Hematopoietic multipotent progenitor cell treated with erythropoietin and hydrocortisone succinate and interleukin-3 and kit ligand, for 8 days (in vitro differentiated cells): ENCODE data around the gene KCNMA1.
"Not testable (repeated sequence)": the region's sequence is repeated elsewhere in the genome, so short reads cannot be mapped to it uniquely, and the experiment has no call there.

ENCODE experiments used
- DNase-seq: peaks from one replicate; pipeline ENCODE4 v3.0.0-alpha.2; 2015

KCNMA1 gene

DNA sequence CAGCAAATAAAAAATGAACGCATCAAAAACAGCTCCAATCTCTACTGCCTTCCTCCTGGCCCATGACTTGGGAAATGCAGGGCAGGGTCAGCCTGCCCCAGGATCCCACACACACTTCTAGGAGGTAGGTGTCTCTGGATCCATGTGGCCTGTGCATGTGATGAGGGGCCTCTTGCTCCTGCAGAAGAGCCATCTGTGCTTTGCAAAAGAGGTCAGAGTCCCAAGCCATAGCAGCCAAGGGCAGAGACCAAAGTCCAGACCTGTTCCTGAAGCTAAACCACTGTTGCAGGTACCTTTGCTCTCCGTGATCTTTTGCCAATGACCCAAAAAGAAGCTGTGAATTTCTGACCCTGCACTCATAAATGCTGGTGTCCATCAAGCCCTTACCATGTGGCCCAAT is 57.1 kb downstream of the KCNMA1 start:
- DNase-seq = no peak

DNA sequence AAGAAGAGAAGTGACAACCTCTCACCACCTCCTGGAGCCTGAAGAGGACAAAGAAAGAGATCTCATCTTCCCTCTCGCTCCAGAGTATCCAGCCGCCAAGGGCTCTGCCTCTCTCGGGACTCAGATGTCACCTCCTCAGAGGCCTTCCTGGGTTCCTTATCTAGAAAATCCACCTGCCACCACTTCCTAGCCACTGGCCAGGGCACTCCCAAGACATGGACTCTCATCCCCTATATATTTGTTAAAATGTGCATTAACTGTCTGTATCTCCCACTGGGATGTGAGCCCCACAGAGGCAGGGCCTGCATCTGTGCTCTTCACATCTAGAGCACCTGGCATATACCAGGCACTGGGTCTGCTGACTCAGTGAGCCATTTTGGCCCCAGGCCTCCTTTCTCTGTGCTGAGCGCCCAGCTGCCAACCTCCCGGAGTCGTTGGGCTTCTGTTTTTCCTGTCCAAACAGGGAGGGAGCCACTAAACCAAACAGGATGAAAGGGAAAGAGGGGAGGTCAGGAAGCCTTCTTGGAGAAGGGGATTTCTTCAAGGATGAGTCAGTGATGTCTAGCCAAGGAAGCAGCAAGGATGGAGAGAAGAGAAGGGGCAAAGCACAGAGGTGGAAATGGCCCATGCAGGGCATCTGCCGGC is 58.9 kb downstream of the KCNMA1 start:
- DNase-seq = no peak

DNA sequence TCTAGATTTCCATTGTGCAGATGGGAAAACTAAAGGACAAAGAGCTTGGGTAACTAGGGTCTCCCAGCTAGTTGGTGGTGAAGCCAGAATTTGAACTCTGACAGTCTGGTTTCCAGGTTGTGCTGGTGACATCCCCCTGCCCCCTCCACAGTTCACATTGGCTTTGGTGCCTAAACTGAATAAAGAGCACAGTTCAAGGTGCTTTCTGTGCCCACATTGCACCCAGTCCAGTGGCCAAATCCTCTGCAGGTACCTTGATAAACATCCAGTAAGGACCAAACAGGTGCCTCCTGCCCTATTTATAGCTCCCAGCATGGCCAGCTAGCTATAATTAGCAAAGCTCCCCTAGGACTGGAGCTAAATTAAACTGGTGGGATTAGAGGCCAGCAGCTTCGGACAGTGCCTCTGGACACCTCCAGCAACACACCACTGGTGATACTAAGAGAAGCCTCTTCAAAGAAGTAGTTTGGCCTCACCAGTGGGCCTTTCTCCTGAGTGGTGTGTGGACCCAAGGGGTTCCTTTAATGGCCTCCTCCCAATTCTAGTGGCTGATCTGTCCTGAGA is 59.9 kb downstream of the KCNMA1 start:
- no peak for DNase-seq

DNA sequence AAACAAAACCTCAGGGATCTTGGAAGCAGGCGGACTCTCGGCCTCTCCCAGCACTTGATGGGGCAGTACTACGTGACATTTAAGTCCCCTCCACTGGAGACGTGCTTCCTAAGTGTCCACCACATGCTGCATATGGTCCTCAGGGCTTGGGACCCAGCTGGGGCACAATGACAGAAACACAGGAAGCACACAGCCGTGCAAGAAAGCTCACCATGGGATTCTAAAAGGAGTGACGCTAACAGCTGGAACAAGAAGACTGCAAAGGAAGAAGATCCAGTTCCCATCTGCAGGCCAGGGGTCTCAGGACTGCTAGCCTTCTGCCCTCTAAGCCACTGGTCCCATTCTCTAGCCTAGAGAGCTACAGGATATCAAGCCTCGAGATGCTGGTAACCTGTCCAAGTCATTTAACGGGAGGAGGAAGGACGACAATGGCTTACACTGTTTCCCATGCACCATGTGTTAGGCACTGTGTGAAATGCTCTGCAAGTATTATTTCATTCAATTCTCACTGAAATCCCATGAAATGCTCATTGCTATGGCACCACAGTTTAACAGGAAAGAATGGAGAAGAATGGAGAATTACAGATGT is 61.1 kb downstream of the KCNMA1 start:
- no peak for DNase-seq

DNA sequence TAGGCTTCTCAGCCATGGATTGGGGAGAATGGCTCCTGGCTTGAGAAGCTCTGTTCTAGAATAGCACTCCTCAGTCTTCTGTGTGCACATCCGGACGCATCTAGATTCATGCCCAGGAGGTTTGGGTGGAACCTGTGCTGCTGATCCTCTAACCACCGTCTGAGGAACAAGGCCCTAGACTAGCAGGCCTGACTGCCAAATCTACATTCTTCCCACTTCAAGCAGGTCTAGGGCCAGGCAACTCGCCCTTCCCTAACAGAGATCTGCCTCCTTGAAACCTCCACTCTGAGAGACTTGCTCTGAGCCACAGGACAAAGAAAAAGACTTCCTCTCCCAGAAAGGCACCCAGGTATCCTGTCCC is 61.6 kb downstream of the KCNMA1 start:
- DNase-seq = no peak

DNA sequence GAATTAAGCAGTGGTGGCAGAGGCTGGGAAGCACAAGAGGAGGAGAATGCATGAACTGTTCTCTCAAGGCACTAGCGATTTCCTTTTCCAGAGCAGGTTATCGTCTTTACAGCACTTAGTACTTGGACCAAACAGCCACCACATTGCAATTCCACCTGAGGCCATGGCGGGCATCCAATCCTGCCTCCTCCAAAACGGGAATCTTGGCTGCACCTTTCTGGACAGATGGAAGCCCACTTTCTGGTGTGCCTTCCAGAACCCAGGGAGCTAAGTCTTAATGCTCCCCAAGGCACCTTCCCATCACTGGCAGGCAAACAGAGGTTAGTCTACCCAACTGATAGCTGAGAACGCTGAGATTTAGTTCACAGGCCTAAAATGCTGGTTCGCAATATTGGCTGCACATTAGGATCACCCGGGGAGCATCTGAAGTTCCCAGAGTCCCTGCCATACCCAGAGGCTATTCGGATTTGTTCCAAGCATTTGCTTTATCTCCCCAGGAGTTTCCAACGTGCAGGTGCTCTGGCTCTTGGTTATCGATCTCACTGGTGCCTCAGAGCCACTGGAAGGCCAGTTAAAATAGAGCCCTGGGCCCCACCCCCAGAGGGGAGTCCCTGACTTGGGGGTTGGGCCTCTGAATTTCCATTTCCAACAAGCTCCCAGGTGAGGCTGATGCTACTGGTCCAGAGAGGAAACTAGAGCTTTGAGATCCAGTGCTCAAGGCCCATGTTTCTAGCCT is 62.2 kb downstream of the KCNMA1 start:
- DNase-seq = no peak

DNA sequence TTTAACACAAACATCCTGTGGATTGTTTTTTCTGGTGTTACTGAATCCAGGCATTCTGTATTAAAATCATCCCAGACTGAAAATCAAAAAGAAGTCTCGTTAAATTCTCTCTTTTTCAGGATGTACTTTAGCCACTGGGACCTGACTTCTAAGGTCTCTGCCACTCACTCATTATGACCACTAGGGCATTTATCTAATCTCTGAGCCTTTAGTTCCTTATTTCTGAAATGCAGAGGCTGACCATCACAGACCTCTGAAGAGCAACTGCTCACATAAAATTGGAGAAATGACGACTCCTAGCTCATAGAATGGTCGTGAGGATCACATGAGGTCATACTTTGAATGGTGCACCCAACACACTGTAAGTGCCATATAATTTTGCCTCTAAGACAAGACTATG is 63.2 kb downstream of the KCNMA1 start:
- no peak for DNase-seq

DNA sequence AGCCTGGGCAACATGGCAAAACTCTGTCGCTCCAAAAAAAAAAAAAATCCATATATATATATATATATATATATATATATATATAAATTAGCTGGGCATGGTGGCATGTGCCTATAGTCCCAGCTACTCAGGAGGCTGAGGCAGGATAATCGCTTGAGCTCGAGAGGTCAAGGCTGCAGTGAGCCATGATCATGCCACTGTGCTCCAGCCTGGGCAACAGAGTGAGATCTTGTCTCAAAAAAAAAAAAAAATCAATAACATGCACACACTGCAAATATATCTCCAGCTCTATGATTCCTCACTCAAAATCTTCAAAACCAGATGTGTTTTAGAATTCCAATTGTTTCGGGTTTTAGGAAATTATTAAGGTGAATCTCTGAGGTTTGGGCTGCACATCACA is 65.1 kb downstream of the KCNMA1 start:
- not testable (repeated sequence) for DNase-seq

DNA sequence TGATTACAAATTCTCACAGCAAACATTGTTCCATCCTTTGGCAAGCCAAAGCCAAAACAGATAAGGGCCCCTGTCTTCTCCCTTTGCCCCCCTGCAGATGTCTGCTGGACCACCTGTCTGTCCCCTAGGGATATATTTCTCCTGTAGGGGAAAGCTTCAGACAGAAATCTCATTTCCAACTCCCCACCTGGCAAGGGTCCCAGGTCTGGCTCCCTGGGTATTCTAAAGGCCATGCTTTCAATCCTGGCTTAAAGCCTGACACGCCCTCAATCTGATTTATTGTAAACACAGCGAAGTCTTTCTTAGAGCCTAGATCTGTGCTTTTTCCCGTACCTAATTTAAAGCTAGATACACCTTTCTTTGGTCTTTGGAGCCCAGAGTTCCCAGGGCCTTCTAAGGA is 66.1 kb downstream of the KCNMA1 start:
- no peak for DNase-seq

DNA sequence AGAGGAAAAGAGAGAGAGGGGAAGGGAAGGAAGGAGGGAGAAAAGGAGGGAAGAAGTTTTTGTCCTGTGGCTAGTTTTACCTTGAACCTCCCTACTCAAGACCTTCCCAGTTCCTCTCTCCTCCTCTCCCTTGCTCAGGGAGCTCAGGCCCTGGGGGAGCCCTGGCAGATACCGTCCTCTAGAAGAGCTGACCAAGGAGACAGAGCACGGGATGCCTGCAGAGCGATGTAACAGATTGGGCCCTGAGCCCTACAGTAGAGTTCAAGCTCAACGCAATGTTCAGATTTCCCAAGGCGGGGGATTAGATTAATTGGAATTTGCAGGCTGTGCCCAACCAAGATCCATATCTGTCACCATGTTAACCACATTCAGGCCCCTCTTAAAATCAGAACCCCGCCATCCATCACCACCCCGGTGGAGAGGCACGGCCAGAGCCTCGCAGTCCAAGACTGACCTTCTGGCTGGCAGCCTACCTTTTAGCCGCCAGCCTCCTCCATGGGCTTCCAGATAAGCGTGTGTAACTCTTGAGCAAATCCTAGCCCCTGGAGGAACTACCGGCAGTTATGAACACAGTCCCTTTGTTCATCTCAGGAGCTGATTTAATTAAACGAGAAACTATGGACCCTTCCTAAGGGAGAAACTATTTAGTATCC is 70.6 kb downstream of the KCNMA1 start:
- no peak for DNase-seq

DNA sequence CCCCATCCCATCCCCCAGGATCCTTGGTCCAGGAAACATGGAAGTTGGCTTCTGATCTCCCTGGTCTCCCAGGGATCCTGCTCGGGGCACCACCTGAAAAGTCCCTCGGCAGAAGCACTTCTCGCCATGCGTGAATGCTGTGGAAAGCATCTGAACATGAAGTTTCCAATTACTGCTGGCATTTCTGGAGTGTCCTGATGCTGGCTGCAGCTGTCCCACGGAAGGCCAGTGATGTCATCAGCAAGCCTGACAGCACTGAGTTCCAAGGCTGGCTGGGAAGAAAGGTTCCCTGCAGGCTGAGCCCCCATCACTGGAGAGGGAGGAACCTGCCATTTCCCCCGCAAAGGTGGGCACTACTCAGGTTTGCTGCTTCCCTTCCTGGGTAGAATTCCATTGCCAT is 71.4 kb downstream of the KCNMA1 start:
- no peak for DNase-seq

DNA sequence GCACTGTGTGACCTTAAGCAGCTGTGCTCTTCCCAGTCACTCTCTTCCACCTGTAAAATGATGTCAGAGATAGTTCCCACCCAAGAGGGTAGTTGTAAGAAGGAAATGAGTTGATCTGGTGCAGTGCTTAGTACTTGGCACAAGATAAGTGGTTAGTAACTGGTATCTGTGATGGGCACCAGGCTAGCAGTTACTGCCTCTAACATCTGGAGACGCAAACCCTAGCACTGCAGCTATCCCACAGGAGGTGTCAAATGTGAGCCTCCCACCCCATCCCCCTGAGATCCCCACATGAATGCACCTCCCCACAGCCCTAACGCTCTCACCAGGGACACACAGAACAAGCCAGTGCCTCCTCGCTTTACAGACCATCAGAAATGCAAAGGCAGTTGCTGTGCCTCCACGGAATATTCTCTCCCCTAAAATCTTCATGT is 72.0 kb downstream of the KCNMA1 start:
- no peak for DNase-seq

DNA sequence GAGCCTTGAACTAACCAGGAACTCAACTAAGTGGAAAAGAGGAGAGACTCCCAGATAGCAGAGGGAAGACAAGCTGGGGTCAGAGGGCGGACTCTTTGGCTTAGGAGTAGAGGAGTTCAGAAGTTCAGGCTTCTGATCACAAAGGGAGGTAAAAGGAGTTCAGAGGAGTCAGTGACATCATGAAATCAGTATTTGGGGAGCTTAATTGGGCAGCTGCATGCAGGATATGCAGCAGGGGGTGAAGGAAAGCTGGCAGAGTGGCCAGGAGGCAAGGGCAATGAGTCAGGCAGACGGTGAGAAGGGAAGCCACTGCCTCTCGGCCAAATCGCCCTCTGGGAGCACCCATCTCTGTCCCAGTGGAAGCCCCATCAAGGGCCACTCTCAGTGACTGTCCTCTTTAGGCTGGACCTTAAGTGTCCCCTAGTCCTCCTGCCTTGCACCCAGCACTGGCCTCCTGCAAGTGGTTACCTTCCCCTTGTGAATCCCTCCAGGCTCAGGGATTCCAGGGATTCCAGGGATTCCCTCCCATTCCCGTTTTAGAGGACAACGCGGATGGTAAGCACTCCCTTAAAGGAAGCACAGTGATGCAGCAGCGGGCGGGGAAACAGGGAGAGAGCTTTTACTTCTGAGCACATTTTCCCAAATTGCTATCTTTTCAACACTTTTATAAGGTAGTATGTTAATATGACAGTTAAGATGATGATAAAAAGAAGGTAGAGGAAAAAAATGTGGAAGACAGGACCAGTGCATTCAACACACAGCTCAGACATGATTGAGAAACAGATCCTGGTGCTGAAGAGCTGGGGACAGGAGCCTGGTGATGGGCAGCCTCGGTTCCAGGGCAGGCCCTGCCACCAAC is 72.6 kb downstream of the KCNMA1 start:
- no peak for DNase-seq

DNA sequence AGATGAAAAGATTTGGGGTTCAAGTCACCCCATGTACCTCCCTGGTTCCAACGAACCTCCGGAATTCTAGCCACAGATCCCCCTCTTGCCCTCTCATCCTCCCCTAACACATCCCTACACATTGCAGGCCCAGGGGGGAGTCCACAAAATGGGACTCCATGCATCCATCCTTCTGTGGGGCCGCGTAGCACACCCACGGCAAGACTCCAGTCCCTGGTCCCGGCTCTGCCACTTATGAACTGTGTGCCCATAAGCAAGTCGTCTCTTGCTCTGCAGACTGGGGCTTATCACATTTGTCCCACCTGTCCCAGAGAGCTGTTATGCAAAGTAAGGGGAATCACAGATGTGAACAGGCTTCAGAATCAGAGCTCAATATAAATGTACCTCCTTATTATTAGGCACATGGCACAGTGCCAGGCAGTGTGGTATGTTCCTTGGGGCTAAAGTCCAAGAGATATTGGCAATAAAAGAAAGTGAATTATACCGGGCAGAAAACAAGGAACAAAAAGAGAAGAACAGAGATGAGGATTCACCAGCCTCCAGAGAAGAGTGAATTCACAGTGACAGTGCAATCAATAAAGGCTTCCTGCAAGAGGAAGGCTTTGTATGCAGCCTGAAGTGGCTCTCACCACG is 73.9 kb downstream of the KCNMA1 start:
- DNase-seq = no peak

DNA sequence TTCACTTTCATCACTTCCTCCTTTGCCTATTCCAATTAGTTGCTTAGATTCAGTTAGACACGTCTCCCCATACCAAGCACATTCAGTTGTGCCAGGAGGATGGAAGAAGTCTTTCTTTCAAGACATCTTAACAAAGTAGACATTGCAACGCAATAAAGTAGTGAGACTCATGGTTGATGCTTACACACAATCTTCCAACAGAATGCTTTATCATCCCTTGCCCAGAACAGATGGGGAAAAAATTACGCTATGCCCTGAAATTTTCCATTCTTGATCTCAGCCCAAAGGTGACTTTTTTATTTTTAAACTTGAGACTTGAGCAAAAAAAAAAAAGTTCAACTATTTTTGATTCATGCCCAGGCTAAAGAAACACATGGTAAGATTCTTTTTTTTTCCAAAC is 74.9 kb downstream of the KCNMA1 start:
- no peak for DNase-seq

DNA sequence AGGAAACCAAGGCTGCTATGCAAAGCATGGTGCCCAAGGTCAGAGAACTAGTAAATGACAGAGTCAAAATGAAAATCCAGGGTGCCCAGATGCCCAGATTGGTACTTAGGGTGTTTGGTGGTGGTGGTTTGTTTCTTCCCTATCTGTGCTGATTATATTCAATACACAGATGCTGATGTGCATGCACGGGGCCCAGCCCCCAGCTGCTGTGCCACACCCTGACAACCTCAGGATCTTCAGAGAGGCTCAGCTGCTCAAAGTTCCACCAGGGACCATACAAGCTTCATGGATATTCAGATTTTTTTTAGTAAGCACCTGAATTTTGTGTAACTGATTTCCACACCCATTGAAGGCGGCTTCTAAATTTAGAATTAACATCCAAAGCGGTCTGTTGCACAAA is 75.6 kb downstream of the KCNMA1 start:
- no peak for DNase-seq

DNA sequence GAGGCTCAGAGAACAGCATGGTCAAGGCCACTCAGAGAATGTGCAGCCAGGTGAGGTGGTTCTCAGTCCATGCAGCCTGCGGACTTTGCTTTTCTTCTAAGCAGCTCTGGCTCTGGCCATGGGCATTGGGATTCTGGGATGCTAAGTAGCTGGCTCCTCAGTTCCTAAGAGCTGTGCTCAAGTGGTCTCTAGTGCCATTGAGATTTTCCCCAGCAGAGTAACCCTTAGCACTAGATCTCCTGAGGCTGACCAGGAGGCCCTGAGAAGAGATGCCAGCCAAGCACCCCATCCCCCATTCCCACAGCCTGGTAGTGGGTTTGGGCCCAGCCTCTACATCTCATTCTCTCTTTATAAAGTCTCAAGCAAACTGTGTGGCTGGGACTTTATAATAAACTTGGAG is 77.1 kb downstream of the KCNMA1 start:
- DNase-seq = no peak

DNA sequence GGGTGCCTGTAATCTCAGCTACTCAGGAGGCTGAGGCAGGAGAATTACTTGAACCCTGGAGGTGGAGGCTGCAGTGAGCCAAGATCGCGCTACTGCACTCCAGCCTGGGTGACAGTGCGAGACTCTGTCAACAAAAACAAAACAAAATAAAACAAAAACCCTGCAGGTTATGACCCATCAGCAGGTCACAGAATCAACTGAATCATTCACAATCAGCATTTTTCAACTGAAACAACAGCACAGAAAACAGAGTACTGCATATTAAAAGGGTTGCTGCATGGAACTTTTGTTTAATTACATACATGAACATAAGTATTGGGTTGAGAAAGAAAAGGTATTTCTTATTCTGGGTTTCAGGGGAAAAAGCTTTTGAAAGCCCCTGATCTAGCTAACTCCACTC is 77.6 kb downstream of the KCNMA1 start:
- no peak for DNase-seq

DNA sequence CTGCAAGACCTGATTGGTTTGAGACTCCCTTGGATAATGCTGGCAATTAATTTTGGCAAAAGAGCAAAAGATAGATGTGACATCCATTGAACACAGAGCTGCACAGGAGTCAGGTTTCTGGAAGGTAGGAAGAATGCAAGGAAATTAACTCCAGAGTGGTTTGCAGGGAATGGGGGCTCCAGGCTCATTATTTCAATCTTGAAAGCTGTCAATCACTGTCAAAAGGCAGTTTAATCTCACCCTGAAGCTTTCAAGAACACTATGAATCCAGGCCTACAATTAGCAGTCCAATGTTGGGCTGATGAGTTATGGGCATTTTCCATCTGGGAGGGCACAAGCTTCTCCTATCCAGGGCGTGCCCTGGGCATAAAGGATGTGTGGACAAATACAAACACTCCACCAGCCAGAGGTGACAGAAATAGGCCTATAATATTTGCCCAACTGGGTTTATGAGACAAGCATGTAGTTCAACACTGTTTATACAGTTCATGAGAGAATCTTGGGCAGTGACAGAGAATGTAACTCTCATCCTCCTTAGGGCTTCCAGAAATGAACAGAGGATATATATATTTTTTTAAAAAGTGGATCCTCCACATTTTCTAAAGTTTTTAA is 80.5 kb downstream of the KCNMA1 start:
- DNase-seq = no peak

DNA sequence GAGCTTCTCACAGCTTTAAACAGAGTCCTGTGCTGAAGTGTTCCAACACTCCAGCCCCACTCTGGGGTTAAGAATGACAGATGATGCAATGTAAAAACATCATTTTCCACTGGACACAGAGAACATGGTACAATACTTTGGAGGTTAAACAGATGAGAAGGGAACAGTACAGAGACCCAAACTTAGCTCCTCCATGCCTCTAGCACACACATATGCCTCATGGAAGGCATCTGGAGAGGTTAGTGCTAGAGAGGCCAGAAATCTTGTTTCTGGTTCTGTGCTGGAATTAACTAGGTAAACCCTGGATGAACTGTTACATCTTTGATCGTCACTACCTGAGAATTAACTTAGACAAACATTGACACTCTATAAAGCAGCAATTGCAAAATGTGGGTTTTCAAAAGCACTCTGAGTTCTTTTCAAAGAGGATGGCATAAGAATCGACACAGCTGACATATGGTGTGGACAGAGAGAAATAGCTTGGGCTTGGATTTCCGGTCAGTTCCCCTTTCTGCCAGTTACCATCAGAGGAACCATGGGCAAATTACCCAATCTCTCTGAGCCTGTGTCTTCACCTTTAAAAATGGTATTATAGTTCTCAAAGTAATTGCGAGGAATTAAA is 81.9 kb downstream of the KCNMA1 start:
- no peak for DNase-seq

DNA sequence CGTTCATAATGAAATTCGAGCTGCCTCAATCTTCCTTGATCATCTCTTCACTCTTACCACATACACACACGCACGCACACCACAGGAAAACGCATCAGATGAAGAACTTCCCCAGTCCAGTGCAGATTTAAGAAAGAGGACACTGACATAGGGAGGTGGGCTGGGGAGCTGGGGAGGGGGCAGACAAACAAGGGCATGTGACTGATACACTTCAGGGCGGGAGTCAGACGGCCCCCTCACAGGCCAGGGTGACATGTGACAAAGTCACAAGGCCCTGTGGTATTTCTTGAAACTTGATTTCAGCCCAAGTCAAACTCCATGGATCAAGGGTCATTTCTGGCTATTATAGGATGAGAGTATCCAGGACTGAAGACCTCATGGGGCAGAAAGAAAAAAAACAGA is 82.6 kb downstream of the KCNMA1 start:
- no peak for DNase-seq
